ENCODE results near the gene ATG101.
A peak's percentile ranks its signal among the peaks of the same experiment; 100 is the strongest.

The ATG101 gene

DNA sequence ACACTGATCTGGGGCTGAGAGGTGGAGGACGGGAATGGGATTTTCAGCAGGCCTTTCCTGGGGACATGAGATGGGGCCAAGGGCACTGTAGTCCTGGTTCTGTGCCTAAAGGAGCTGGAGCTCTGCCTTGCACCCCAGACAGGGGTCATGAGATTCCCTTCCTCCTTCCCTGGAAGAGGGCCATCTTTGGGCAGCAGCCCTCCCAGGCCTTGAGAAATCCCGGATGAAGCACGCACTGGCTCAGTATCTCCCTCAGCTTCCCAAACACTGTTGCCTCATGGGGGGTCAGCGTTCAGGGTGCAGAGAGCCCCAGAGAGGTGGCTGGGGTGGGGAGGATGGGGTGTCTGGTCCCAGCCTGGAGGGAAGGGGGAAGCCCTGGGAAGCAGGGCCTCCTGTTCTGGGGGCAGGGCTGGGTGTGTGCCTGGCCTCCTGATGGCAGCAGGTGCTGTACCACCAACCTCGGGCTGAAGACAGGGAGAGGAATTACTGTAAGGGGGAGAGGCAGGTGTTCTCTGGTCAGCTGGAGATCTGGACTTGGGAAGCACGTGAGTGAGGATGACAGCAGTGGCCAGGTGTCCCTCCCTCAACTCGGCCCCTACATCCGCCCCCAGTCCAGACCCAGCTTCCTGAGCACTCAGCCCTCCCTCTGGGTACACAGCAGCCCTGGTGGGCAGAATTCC is 26.9 kb upstream of the ATG101 start:
- H3K4me3 ChIP-seq, result no peak overlapping the region
- no peaks in the 10 kb centered on the region for H3K27me3 ChIP-seq
- H3K4me1 ChIP-seq, result peaks cover 0 to 80% (median 60%) of the 10 kb centered on the region in 4 donors
- peak in 1 of 2 donors; percentile 87 for DNase-seq
- peaks cover 0 to 10% (median 0%) of the 10 kb centered on the region in 3 donors for H3K36me3 ChIP-seq
- intact Hi-C loops (cut with DNase I; ENCODE audit: low total_unique reads), result no loop called here
- H3K9me3 ChIP-seq, result no peaks in the 10 kb centered on the region
- TF ChIP-seq, protein P1, sequence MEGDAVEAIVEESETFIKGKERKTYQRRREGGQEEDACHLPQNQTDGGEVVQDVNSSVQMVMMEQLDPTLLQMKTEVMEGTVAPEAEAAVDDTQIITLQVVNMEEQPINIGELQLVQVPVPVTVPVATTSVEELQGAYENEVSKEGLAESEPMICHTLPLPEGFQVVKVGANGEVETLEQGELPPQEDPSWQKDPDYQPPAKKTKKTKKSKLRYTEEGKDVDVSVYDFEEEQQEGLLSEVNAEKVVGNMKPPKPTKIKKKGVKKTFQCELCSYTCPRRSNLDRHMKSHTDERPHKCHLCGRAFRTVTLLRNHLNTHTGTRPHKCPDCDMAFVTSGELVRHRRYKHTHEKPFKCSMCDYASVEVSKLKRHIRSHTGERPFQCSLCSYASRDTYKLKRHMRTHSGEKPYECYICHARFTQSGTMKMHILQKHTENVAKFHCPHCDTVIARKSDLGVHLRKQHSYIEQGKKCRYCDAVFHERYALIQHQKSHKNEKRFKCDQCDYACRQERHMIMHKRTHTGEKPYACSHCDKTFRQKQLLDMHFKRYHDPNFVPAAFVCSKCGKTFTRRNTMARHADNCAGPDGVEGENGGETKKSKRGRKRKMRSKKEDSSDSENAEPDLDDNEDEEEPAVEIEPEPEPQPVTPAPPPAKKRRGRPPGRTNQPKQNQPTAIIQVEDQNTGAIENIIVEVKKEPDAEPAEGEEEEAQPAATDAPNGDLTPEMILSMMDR (IDR thresholded peaks at IDR 0.05), result peak in 1 of 2 experiments; percentile 27
- H3K27ac ChIP-seq, result peak overlapping the region; percentile 96

- intact Hi-C loops (cut with DNase I; ENCODE audit: low total_unique reads), result no loop called here
- Histone ChIP-seq H3K4me3 (peak overlapping the region; percentile 44 to 53), H3K27me3 (no peaks in the 10 kb centered on the region), H3K36me3 (peaks cover 0 to 10% (median 0%) of the 10 kb centered on the region in 3 donors), H3K9me3 (no peaks in the 10 kb centered on the region), H3K27ac (peak overlapping the region; percentile 96), H3K4me1 (peaks cover 0 to 72% (median 53%) of the 10 kb centered on the region in 4 donors)
- TF ChIP-seq, protein P1 (IDR thresholded peaks at IDR 0.05), result no peak
- DNase-seq, result peak; percentile 86 to 99
These were observed 26.2 kb upstream of the ATG101 start for GRCh38 chr12:52043386-52044212.

GRCh38 chr12:52044292-52044983 is 25.3 kb upstream of the ATG101 start:
- H3K36me3 ChIP-seq, result peaks cover 0 to 10% (median 0%) of the 10 kb centered on the region in 3 donors
- peak; percentile 92 to 98 for DNase-seq
- TF ChIP-seq, protein P1 (IDR thresholded peaks at IDR 0.05), result no peak
- peak overlapping the region; percentile 44 to 53 for H3K4me3 ChIP-seq
- no peaks in the 10 kb centered on the region for H3K27me3 ChIP-seq
- intact Hi-C loops (cut with DNase I; ENCODE audit: low total_unique reads), result no loop called here
- peak overlapping the region; percentile 96 for H3K27ac ChIP-seq
- H3K4me1 ChIP-seq, result peaks cover 0 to 68% (median 52%) of the 10 kb centered on the region in 4 donors
- no peaks in the 10 kb centered on the region for H3K9me3 ChIP-seq

- Histone ChIP-seq H3K4me1 (peaks cover 0 to 79% (median 65%) of the 10 kb centered on the region in 4 donors), H3K27ac (peak overlapping the region; percentile 96), H3K36me3 (peaks cover 0 to 10% (median 0%) of the 10 kb centered on the region in 3 donors), H3K4me3 (peak overlapping the region in 1 of 2 donors; percentile 53), H3K27me3 (no peaks in the 10 kb centered on the region), H3K9me3 (no peaks in the 10 kb centered on the region)
- intact Hi-C loops (cut with DNase I; ENCODE audit: low total_unique reads), result no loop called here
- TF ChIP-seq, protein P1 (IDR thresholded peaks at IDR 0.05), result no peak
- no peak for DNase-seq
These were observed 24.0 kb upstream of the ATG101 start for GRCh38 chr12:52045794-52046199.

DNA sequence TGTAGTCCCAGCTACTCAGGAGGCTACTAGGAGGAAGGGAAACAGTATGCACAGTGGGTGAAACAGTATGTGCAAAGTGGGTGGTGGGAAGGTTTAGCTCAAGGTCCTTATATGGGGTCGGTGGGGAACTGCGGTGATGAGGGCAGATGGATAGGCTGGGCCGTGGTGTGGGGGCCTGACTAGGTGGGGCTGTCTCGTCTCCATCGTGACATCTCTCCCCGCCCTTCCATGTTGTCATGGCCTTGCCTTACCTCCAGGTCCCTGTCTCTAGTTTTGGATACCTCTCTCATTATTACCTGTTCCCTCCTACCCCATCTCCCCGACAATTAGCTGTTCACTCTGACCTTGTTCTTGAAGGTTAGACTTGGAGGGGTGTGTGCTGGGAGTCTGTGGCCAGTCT is 22.9 kb upstream of the ATG101 start:
- intact Hi-C loops (cut with DNase I; ENCODE audit: low total_unique reads), result no loop called here
- H3K9me3 ChIP-seq, result no peaks in the 10 kb centered on the region
- H3K27ac ChIP-seq, result peak overlapping the region in 1 of 2 donors; percentile 96
- peaks cover 0 to 10% (median 0%) of the 10 kb centered on the region in 3 donors for H3K36me3 ChIP-seq
- H3K4me1 ChIP-seq, result peaks cover 0 to 72% (median 58%) of the 10 kb centered on the region in 4 donors
- DNase-seq, result no peak
- TF ChIP-seq, protein P1 (IDR thresholded peaks at IDR 0.05), result no peak
- no peak overlapping the region for H3K4me3 ChIP-seq
- no peaks in the 10 kb centered on the region for H3K27me3 ChIP-seq
